Measurements from ENCODE around the gene DCLK3.

GRCh38 chr3:36714343-36715086 lies 49.8 kb downstream of the DCLK3 start:
- no peak for TF ChIP-seq CTCF (CRISPR knock-in tag; IDR thresholded peaks at IDR 0.05)
- no peak for TF ChIP-seq ZNF660 (CRISPR knock-in tag; IDR thresholded peaks at IDR 0.05; ENCODE audit: borderline replicate concordance, low read depth)
- TF ChIP-seq HMG20A (CRISPR knock-in tag; IDR thresholded peaks at IDR 0.05; ENCODE audit: borderline replicate concordance) = no peak
- no peak for TF ChIP-seq ZNF709 (CRISPR knock-in tag; IDR thresholded peaks at IDR 0.05)
- no peak for TF ChIP-seq ZSCAN22 (CRISPR knock-in tag; IDR thresholded peaks at IDR 0.05)
- TF ChIP-seq EZH2 (conservative IDR thresholded peaks at IDR 0.05; ENCODE audit: low read depth, low read length) = no peak
- TF ChIP-seq ZNF597 (CRISPR knock-in tag; IDR thresholded peaks at IDR 0.05) = no peak
- TF ChIP-seq SSRP1 (CRISPR knock-in tag; IDR thresholded peaks at IDR 0.05) = no peak
- TF ChIP-seq ZNF501 (CRISPR knock-in tag; IDR thresholded peaks at IDR 0.05) = no peak
- TF ChIP-seq CREB1 (IDR thresholded peaks at IDR 0.05) = no peak
- no peak for TF ChIP-seq CREB1 (CRISPR knock-in tag; IDR thresholded peaks at IDR 0.05)
